ENCODE measurements around the gene TMCO5A. TPM values are rescaled to one million over a fixed set of nuclear protein-coding genes. Genes with fewer than 3 reads are reported as not detected.

TMCO5A gene
- total RNA-seq, 1 donor from 2014 or later = not detected

GRCh38 chr15:37933666-37934065 lies 774 bp upstream of the TMCO5A start:
- Mint-ChIP-seq H3K4me1 (ENCODE audit: low read depth, unreplicated experiment) (peaks cover 11% of the 10 kb centered on the region), H3K27me3 (ENCODE audit: low read depth, unreplicated experiment) (peaks cover 7% of the 10 kb centered on the region), H3K4me3 (ENCODE audit: unreplicated experiment) (no peak overlapping the region), H3K9me3 (ENCODE audit: unreplicated experiment) (no peaks in the 10 kb centered on the region), H3K27ac (ENCODE audit: unreplicated experiment) (no peak overlapping the region), H3K36me3 (ENCODE audit: low read depth, unreplicated experiment) (no peaks in the 10 kb centered on the region)
- no peak overlapping the region for H2AFZ ChIP-seq (ENCODE audit: low read depth, low read length)
- no peak overlapping the region for H3K27ac ChIP-seq (ENCODE audit: low read depth, low read length)
- no peak overlapping the region for H3K4me3 ChIP-seq (ENCODE audit: insufficient read depth, low read depth, low read length)
- H3K36me3 ChIP-seq (ENCODE audit: insufficient read depth, low read length) = no peaks in the 10 kb centered on the region
- TF ChIP-seq EZH2 (IDR thresholded peaks at IDR 0.05; ENCODE audit: insufficient read depth, low read length) (no peak), CTCF (IDR thresholded peaks at IDR 0.05; ENCODE audit: insufficient read depth, low read depth, low read length) (no peak)
- no peak overlapping the region for H3K9ac ChIP-seq (ENCODE audit: low read length)
- DNase-seq (ENCODE audit: low read depth) (peak; percentile 43), FAIRE-seq (no peak)
- peak overlapping the region; percentile 7 for H3K4me2 ChIP-seq (ENCODE audit: low read length)
- no peaks in the 10 kb centered on the region for H4K20me1 ChIP-seq (ENCODE audit: insufficient read depth, low read length)
- no peaks in the 10 kb centered on the region for H3K27me3 ChIP-seq (ENCODE audit: insufficient read depth, low read length)
- no peaks in the 10 kb centered on the region for H3K9me3 ChIP-seq (ENCODE audit: insufficient read depth, low read depth, low read length)
- no peaks in the 10 kb centered on the region for H3K79me2 ChIP-seq (ENCODE audit: insufficient read depth, low read length)
- H3K4me1 ChIP-seq (ENCODE audit: insufficient read depth, low read length) = peaks cover 8% of the 10 kb centered on the region

- Mint-ChIP-seq H3K4me3 (ENCODE audit: unreplicated experiment) (no peak overlapping the region), H3K4me1 (ENCODE audit: low read depth, unreplicated experiment) (no peaks in the 10 kb centered on the region), H3K27me3 (ENCODE audit: low read depth, unreplicated experiment) (peaks cover 4% of the 10 kb centered on the region), H3K9me3 (ENCODE audit: unreplicated experiment) (peaks cover 4% of the 10 kb centered on the region), H3K27ac (ENCODE audit: unreplicated experiment) (no peak overlapping the region), H3K36me3 (ENCODE audit: low read depth, unreplicated experiment) (no peaks in the 10 kb centered on the region)
- TF ChIP-seq EZH2 (IDR thresholded peaks at IDR 0.05; ENCODE audit: insufficient read depth, low read length) (no peak), CTCF (IDR thresholded peaks at IDR 0.05; ENCODE audit: insufficient read depth, low read depth, low read length) (no peak)
- no peak for DNase-seq (ENCODE audit: low read depth)
- Histone ChIP-seq H3K79me2 (ENCODE audit: insufficient read depth, low read length) (no peaks in the 10 kb centered on the region), H3K9ac (ENCODE audit: low read length) (no peak overlapping the region), H3K27me3 (ENCODE audit: insufficient read depth, low read length) (no peaks in the 10 kb centered on the region), H3K27ac (ENCODE audit: low read depth, low read length) (no peak overlapping the region), H3K4me3 (ENCODE audit: insufficient read depth, low read depth, low read length) (no peak overlapping the region), H3K36me3 (ENCODE audit: insufficient read depth, low read length) (no peaks in the 10 kb centered on the region), H2AFZ (ENCODE audit: low read depth, low read length) (no peak overlapping the region), H3K9me3 (ENCODE audit: insufficient read depth, low read depth, low read length) (no peaks in the 10 kb centered on the region), H3K4me1 (ENCODE audit: insufficient read depth, low read length) (no peaks in the 10 kb centered on the region), H4K20me1 (ENCODE audit: insufficient read depth, low read length) (no peaks in the 10 kb centered on the region), H3K4me2 (ENCODE audit: low read length) (no peak overlapping the region)
- no peak for FAIRE-seq
Observed at GRCh38 chr15:37940876-37941275, 6.4 kb downstream of the TMCO5A start.

GRCh38 chr15:37941779-37942178 lies 7.3 kb downstream of the TMCO5A start:
- no peaks in the 10 kb centered on the region for H3K4me1 Mint-ChIP-seq (ENCODE audit: low read depth, unreplicated experiment)
- DNase-seq (ENCODE audit: low read depth) = no peak

More at GRCh38 chr15:37941779-37942178, 7.3 kb downstream of the TMCO5A start:
- Histone ChIP-seq H3K79me2 (ENCODE audit: insufficient read depth, low read length) (no peaks in the 10 kb centered on the region), H3K27me3 (ENCODE audit: insufficient read depth, low read length) (no peaks in the 10 kb centered on the region), H3K27ac (ENCODE audit: low read depth, low read length) (no peak overlapping the region), H3K9ac (ENCODE audit: low read length) (no peak overlapping the region), H3K4me2 (ENCODE audit: low read length) (no peak overlapping the region), H4K20me1 (ENCODE audit: insufficient read depth, low read length) (no peaks in the 10 kb centered on the region), H3K4me1 (ENCODE audit: insufficient read depth, low read length) (no peaks in the 10 kb centered on the region), H3K9me3 (ENCODE audit: insufficient read depth, low read depth, low read length) (no peaks in the 10 kb centered on the region), H3K4me3 (ENCODE audit: insufficient read depth, low read depth, low read length) (no peak overlapping the region), H3K36me3 (ENCODE audit: insufficient read depth, low read length) (no peaks in the 10 kb centered on the region), H2AFZ (ENCODE audit: low read depth, low read length) (no peak overlapping the region)
- no peaks in the 10 kb centered on the region for H3K36me3 Mint-ChIP-seq (ENCODE audit: low read depth, unreplicated experiment)
- no peak for FAIRE-seq
- H3K27ac Mint-ChIP-seq (ENCODE audit: unreplicated experiment) = no peak overlapping the region
- H3K27me3 Mint-ChIP-seq (ENCODE audit: low read depth, unreplicated experiment) = peaks cover 4% of the 10 kb centered on the region
- no peak for TF ChIP-seq EZH2 (IDR thresholded peaks at IDR 0.05; ENCODE audit: insufficient read depth, low read length)
- H3K9me3 Mint-ChIP-seq (ENCODE audit: unreplicated experiment) = peaks cover 4% of the 10 kb centered on the region
- H3K4me3 Mint-ChIP-seq (ENCODE audit: unreplicated experiment) = no peak overlapping the region
